Activated CD8-positive, alpha-beta memory T cell treated with anti-CD3 and anti-CD28 coated beads for 36 hours (primary cell): Measurements from ENCODE around the gene RAB40C. TPM values are rescaled to one million over a fixed set of nuclear protein-coding genes. Genes with fewer than 3 reads are reported as not detected.

ENCODE experiments used
- CTCF ChIA-PET: fragments of 350-600 bp; sonication (Branson Sonifier 250); formaldehyde crosslinking; loops from one replicate; lab custom pipeline; 2021; ENCODE audit warnings: antibody characterized with exemption; lab: Charles Lee
- POLR2A ChIA-PET: fragments of 350-600 bp; sonication (Branson Sonifier 250); formaldehyde crosslinking; loops from one replicate; lab custom pipeline; 2021; ENCODE audit warnings: antibody characterized with exemption; lab: Charles Lee
- total RNA-seq, 2 experiments: library from RNA; stranded (reverse); gene quantifications; one replicate each; pipeline ENCODE4 v1.2.3, GENCODE V29; 2021

RAB40C gene, protein sequence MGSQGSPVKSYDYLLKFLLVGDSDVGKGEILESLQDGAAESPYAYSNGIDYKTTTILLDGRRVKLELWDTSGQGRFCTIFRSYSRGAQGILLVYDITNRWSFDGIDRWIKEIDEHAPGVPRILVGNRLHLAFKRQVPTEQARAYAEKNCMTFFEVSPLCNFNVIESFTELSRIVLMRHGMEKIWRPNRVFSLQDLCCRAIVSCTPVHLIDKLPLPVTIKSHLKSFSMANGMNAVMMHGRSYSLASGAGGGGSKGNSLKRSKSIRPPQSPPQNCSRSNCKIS
- total RNA-seq: 10 to 100 TPM in 1 of 2 experiments, 1 to 10 TPM in 1; 8.9 to 11.1 TPM

DNA sequence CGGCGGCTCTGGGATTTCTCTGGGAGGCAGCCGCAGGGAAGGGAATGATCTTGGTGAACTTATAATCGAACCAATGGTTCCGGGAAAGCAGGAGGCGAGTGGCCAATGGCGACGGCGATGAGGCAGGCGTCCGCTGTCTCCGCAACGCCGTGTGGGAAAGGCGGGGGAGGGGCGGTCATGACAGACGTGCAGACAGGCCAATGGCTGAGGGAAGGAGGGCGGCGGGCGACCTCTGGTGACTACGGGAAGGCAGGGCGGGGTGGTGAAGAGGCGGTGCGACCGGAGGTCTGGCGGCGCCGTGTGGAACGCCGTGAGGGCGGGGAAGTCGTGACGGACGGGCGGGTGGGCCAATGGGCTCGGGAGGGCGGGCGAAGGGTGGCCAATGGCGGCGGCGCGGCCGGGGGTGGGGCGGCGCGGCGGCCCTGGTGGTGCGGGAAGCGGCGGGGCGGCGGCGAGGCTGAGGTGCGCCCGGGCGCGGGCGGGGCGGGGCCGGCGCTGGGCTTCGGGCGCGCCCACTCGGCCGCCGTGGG lies at the start of gene RAB40C:
Gene RAB40C (plus strand): TSS at position 409 of the 530 bp plus-strand sequence. CDS start 226 bp downstream, outside the sequence.
- ChIA-PET CTCF (interaction anchor here (1.7 kb wide), 1 partner anchor 11 kb away, joined by 3 read pairs; no protein-coding TSS in a partner anchor), POLR2A (no interaction called here)

DNA sequence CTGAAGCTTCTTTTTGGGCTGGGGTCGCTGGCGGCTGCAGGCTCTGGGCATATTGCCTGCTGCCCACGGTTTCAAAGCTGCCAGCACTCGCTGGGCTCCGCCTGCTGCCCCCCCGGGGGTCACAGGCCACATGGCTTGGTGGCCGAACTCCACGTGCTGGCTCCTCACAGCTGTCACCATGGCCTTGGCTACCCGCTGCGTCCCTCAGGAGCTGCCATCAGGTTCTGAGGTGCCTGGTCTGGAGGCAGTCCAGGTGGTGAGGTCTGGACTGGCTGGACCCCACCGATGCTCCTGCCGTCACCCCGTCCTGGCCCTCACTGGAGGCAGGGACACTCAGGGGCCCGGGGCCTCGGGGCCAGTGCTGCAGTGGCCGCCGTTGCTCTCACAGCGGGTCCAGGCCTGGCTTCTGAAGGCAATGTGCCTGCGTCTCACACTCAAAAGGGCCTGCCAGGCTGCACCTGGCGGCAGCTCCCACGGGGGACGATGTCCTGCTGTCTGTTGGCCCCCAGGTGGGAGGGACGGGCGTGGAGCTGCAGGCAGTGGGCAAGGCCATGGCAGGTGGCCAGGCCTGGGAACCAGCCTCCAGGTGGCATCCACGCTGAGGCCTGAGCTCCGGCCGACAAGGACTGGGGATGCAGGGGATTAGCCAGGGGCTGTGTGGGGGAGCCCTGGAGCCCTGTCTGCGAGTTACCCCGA lies 49.1 kb upstream of the RAB40C start:
- CTCF ChIA-PET: no interaction called here

DNA sequence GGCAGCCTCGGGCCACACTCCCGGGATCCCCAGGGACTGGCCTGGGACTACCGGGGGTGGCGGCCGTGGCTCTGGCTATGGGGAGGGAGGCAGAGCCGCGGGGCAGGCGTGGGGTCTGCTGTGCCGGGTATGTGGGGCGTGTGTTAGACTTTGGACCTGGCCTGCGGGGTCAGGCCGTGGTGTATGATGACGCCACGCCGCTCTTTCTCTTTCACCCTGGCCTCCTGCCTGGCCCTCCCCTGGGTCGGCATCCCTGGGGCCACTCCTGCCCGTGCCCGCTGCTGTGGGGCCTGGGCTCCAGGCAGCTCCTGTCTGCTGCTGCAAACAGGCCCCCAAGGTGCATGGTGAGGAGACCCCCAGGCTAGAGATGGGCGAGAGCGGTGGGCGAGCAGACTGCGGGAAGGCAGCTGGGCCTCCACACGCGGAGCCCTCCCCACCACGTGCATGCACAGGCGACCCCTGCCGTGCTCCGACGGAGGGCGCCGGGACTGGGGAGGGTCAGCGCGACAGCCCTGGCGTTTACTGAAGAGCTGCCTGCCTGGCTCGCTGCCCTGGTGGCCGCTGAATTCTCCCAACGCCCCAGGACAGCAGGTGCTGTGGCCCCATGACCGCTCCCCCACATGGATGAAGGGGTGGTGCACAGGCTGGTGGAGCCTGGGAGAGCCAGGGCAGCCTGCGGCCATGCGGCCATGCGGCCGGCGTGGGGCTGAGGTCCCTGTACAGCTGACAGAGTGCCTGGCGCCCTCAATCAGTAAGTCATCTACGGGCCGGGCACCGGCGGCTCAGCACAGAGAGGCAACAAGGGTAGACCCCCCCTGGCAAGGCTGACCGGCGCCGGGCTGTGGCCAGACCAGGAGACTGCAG lies 46.3 kb upstream of the RAB40C start:
- ChIA-PET POLR2A (no interaction called here), CTCF (interaction anchor here (1.2 kb wide), 1 partner anchor 36 kb away, joined by 3 read pairs; no protein-coding TSS in a partner anchor)

More for the DNA sequence above, 49.1 kb upstream of the RAB40C start:
- POLR2A ChIA-PET: no interaction called here

DNA sequence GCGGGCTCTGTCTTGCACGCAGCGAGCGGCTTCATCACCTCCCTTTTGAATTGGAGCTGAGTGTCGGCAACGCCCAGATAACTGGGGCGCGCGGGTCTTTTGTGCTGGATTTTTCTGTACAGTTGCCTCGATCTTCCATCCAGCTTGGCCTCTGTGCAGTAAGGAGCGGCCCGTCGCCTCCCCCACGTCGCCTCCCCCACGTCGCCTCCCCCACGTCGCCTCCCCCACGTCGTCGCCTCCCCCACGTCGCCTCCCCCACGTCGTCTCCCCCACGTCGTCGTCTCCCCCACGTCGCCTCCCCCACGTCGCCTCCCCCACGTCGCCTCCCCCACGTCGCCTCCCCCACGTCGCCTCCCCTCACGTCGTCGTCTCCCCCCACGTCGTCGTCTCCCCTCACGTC lies 45.3 kb upstream of the RAB40C start:
- ChIA-PET CTCF (interaction anchor here (1.2 kb wide), 1 partner anchor 35 kb away, joined by 3 read pairs; no protein-coding TSS in a partner anchor), POLR2A (no interaction called here)

DNA sequence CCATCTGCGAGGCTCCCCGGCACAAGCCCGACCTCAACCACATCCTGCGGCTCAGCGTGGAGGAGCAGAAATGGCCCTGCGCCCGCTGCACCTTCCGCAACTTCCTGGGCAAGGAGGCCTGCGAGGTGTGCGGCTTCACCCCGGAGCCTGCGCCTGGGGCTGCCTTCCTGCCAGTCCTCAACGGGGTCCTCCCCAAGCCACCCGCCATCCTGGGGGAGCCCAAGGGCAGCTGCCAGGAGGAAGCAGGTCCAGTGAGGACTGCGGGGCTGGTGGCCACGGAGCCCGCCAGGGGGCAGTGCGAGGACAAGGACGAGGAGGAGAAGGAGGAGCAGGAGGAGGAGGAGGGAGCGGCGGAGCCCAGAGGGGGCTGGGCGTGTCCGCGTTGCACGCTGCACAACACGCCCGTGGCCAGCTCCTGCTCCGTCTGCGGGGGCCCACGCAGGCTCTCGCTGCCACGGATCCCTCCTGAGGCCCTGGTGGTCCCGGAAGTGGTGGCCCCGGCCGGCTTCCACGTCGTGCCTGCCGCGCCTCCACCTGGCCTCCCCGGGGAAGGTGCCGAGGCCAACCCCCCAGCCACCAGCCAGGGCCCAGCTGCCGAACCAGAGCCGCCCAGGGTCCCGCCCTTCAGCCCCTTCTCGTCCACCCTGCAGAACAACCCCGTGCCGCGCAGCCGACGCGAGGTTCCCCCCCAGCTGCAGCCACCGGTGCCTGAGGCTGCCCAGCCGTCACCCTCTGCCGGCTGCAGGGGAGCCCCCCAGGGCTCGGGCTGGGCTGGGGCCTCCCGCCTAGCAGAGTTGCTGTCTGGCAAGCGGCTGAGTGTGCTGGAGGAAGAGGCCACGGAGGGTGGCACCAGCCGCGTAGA lies 42.7 kb upstream of the RAB40C start:
- CTCF ChIA-PET: interaction anchor here (0.8 kb wide), 1 partner anchor 35 kb away, joined by 7 read pairs; no protein-coding TSS in a partner anchor
- POLR2A ChIA-PET: interaction anchor here (0.6 kb wide), 1 partner anchor 135 kb away, joined by 8 read pairs; no protein-coding TSS in a partner anchor

DNA sequence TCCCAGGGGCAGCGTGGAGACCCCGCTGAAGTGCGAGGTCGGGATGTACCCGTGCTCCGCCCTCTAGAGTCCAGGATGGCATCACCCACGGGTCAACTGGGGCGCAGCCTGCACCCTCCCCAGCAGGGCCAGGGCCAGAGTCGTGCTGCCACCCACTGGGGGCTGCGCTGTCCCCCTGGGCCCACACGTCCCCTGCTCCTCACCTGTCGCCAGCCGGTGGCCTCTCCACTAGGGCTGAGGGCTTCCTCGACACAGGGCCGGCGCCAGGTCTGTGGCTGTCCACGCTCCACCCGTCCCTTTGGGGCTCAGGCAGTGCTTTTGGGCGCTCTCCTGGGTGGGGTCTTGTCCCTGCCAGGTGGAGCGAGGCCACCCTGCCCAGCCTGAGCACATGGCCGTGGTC lies 41.3 kb upstream of the RAB40C start:
- POLR2A ChIA-PET: no interaction called here
- CTCF ChIA-PET: no interaction called here

DNA sequence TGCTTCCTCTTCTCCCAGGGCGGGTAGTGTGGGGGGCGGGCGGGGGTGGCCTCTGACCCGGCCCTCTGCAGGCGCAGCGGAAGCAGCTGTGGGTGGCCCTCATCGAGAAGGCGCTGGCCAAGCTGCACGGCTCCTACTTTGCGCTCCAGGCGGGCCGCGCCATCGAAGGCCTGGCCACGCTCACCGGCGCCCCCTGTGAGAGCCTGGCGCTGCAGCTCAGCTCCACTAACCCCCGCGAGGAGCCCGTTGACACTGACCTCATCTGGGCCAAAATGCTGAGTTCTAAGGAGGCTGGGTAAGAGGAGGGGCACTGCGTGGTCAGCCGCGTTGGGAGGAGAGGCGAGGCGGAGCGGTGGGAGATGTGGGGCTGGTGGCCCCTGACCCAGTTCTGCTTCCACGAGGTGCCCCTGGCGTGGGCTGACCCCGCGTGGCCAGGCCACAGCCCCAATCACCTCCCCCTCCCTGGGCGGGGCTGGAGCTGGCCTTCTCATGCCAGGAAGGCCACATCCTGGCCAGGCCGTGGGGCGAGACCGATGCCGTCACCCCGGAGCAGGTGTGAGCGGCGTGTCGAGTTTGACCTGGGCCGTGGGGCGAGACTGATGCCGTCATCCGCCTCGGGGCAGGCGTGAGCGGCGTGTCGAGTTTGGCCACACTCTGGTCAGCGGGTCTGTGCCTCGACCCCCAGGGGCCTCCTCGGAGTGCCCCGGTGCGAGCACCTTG lies 40.2 kb upstream of the RAB40C start:
- POLR2A ChIA-PET: no interaction called here
- CTCF ChIA-PET: no interaction called here

DNA sequence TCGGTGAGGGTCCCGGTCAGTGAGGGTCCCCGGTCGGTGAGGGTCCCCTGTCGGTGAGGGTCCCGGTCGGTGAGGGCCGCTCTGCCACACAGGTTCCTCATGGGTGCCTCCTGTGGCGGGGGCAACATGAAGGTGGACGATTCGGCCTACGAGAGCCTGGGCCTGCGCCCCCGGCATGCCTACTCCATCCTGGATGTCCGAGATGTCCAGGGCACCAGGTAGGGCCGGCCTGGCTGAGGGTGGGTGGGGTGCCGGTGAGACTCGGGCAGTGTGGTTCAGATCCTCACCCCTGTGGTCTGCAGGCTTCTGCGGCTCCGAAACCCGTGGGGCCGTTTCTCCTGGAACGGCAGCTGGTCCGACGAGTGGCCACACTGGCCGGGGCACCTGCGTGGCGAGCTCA lies 38.7 kb upstream of the RAB40C start:
- CTCF ChIA-PET: no interaction called here
- POLR2A ChIA-PET: no interaction called here

DNA sequence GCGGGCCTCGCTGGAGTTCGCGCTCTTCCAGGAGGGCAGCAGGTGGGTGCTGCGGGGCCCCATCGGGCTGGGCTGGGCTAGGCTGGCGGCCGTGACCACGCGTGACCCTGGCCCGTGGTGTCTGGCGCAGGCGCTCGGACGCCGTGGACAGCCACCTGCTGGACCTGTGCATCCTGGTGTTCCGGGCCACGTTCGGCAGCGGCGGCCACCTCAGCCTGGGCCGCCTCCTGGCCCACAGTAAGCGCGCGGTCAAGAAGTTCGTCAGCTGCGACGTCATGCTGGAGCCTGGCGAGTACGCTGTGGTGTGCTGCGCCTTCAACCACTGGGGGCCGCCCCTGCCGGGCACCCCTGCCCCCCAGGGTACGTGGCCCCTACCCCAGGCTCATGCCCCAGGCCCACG lies 37.7 kb upstream of the RAB40C start:
- CTCF ChIA-PET: no interaction called here
- POLR2A ChIA-PET: interaction anchor here (0.8 kb wide), 1 partner anchor 25 kb away, joined by 3 read pairs; no protein-coding TSS in a partner anchor

DNA sequence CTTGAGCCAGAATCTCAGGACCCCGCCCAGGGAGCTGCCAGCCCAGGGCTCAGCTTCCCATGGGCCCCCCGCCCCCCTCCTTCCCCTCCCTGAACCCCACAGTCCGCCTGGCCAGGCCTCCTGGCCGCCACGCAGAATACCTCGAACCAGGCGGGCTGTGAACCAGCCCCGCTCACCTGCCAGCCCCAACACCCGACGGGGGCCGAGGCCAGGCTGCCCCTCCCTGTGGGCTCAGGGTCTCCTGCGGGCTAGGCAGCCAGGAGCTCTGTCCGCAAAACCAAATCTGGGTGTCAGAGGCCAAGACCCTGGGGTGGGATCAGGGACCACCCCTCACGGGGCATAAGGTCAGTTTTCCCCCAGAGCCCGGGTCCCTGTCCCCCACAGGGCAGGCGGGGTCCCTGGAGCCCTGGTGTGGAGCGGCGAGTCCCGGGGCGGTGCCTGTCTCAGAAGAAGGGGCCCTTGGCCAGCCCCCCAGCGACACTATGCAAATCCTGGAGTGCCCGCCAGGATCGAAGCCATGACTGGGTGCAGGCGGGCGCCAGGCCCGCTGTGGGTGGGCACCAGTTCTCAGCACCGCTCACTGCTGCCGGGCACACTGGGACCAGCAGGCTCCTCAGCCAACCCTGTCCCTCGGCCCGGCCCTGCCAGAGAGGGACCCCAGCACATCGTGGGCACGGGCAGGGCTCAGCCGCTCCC lies 36.1 kb upstream of the RAB40C start:
- CTCF ChIA-PET: no interaction called here
- POLR2A ChIA-PET: no interaction called here

DNA sequence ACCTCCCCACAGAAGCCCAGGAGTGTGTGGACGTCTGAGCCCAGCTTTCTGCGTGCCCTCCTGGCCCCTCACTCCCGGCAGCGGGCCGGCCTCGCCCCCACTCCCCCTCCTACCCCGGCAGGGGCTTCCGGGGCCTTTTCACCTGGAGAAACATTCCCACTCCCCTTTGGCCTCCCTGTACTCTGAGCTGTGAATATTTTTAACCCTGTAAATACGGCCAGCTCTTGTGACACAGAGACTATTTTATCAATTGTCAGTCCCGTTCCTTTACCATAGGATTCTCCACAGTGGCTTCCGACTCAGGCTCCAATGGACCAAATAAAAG lies 35.6 kb upstream of the RAB40C start:
- POLR2A ChIA-PET: no interaction called here

DNA sequence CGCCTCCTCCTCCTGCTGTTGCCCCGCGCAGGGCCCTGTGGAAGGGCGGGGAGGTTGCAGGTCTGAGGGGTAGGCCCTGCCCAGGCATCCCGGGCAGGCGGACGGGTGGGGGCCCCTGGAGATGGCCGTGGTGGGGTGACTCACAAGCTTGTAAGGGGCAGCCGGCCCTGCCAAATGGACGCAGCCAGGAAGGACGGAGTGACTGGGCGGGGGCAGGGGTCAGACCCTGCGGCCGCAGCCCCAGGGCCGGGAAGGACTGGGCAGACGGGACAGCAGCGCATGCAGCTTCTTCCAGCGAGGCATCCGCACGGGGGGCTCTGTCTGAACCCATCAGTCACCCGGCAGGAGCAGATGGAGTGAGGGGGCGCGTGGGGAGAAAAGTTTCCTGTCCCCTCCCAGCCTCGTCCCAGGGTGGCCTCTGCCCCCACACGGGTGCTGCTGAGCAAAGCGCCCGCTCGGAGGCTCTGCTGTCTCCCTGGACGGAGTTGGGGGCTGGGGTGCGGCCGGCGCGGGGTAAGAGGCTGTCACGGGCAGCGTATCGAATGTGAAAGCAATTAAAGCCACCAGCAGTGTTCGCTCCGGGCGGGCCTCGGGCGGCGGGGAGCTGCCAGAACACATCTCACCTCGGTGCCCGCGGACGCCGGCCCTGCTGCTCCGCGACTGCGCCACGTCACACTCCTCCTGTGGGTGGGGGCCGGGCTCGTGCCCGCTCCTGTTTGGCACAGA lies 35.1 kb upstream of the RAB40C start:
- CTCF ChIA-PET: no interaction called here
- POLR2A ChIA-PET: no interaction called here

More for the DNA sequence above, 35.6 kb upstream of the RAB40C start:
- CTCF ChIA-PET: no interaction called here

DNA sequence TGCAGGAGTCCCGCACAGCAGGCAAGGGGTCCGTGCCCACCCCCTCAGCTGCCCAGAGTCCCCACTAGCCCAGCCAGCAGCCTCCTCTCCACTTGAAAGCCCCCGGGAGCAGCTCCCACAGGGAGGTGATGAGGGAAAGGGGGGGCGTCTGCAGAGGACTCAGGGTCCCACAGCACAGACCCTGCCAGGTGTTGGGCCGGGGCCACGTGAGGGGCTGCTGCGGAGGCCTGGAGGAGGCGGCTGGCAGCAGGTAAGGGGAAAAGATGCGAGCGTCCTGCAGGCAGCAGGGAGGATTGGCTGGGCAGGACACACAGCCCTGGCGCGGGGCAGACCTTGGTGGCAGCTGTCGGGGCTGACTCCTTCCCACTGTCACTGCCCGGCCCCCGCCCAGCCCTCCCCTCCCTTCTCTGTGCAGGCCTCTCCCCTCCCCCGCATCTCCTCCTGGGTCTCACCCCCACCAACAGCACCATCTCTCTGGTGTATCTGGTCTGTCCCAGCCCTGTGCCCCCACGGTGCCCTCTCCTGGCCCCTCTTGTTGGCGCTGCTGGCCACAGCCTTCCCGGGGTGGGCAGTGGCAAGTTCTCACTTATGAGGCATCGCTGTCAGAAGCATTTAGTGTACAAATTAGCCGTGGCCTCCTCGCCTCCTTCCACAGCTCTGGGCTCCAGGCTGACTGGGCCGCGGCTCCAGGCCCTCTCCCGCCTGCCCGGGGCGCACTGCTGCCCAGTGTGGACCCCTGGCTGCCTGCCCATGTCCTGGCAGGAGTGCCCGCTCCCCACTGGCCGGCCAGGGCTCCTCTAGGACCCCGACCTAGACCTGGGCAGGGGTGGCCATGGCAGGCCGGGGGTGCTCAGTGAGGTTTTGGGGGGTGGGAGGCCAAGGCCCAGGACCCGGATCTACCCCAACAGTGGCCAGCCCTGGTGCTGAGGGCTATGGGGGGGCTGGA lies 34.1 kb upstream of the RAB40C start:
- ChIA-PET POLR2A (interaction anchor here (0.5 to 0.6 kb wide), 2 partner anchors 21 to 40 kb away, joined by 3 to 4 read pairs; no protein-coding TSS in a partner anchor), CTCF (no interaction called here)

DNA sequence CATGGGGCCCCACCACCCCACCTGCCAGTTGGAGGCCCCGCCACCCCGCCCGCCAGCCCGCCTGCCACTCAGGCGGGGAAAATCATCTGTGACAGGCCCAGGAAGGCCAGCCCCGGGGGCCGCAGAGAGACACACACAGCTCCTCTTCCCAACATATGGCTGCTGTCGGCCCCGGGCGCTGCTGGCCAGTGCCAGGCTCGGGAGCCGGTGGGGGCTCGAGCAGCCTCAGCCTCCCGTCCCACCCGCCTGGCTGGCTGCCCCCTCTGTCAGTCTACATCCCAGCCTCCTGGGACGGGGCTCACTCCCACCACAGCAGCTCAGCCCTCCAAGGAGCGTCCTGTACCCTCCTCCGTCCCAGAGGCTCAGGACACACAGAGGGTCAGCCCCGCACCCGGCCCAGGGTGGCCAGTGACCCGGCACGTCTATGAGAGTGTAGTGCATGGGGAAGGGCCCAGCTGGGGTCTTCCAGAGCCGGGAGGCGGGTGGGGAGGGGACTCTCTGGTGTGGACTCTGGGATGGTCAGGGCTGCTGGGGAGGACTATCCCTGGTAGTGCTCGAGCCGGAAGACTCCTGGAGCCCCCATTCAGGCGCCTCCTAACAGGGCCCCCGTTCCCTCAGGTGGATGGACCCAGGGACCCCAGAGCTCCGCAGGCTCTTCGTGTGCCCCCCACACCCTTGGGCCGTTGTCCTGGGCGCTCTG lies 33.2 kb upstream of the RAB40C start:
- CTCF ChIA-PET: no interaction called here
- POLR2A ChIA-PET: interaction anchor here (0.5 kb wide), 1 partner anchor 39 kb away, joined by 3 read pairs; no protein-coding TSS in a partner anchor
